Breast epithelium (tissue), 4 donors: Measurements from ENCODE around the gene PPM1L. TPM values are rescaled to one million over a fixed set of nuclear protein-coding genes. Genes with fewer than 3 reads are reported as not detected.

Experiments
- DNase-seq, 2 donors: peaks; one replicate each; pipeline ENCODE4 v3.0.0-alpha.2; 2019; ENCODE audit warnings: low spot score in 2 of 2
- H3K27ac ChIP-seq, 2 donors: fragments of 200-600 bp; sonication (generic) in 1 of 2; one replicate each; pipeline ENCODE4 v1.5.1; 2016 to 2019; ENCODE audit warnings: mild to moderate bottlenecking in 1 of 2
- H3K27me3 ChIP-seq, 2 donors: fragments of 200-600 bp; sonication (generic) in 1 of 2; one replicate each; pipeline versions ENCODE4 v1.5.1 to v1.6.0; 2017 to 2019; ENCODE audit warnings: control low read depth in 1 of 2, mild to moderate bottlenecking in 1 of 2
- H3K36me3 ChIP-seq: fragments of 200-600 bp; one replicate; pipeline ENCODE4 v1.5.1; 2019
- H3K4me1 ChIP-seq, 2 donors: fragments of 200-600 bp; sonication (generic); one replicate each; pipeline ENCODE4 v1.5.1; 2016 to 2019; ENCODE audit warnings: control low read depth in 1 of 2
- H3K4me3 ChIP-seq, 3 donors: fragments of 200-600 bp; sonication (generic); 1 replicate in 2 of 3; 2 replicates in 1 of 3; pipeline ENCODE4 v1.5.1; 2016 to 2019; ENCODE audit warnings: mild to moderate bottlenecking in 3 of 3, moderate library complexity in 2 of 3
- H3K9me3 ChIP-seq, 2 donors: fragments of 200-600 bp; sonication (generic) in 1 of 2; one replicate each; pipeline ENCODE4 v1.5.1; 2016 to 2019; ENCODE audit warnings: control low read depth in 1 of 2
- CTCF ChIP-seq, 3 donors: fragments of 450-650 bp; IDR thresholded peaks; one replicate each; pipeline ENCODE4 v1.5.1; 2016 to 2017; ENCODE audit warnings: antibody characterized with exemption in 3 of 3, mild to moderate bottlenecking in 3 of 3, moderate library complexity in 3 of 3
- POLR2A ChIP-seq: fragments of 450-650 bp; IDR thresholded peaks from one replicate; pipeline ENCODE4 v1.6.1; 2016; ENCODE audit warnings: antibody characterized with exemption, mild to moderate bottlenecking, moderate library complexity
- POLR2AphosphoS5 ChIP-seq, 3 donors: sonication (generic); formaldehyde crosslinking; IDR thresholded peaks; one replicate each; pipeline ENCODE4 v1.6.1; 2017; ENCODE audit warnings: antibody characterized with exemption in 3 of 3
- intact Hi-C: fragments of 100-400 bp; cut with DNase I; formaldehyde crosslinking; loops from one replicate; pipeline ENCODE4 v1.15.1; 2023; ENCODE audit warnings: low total_unique reads
- total RNA-seq, 3 donors: library from RNA; depleted of rRNA; stranded (reverse); fragments of >200 nt; gene quantifications; one replicate each; pipeline ENCODE4 v1.1.0, GENCODE V29; 2016

Gene PPM1L
- total RNA-seq, 3 donors from 2014 or later, result 12.8 to 136 (median 24.6) TPM

- intact Hi-C loops, result no loop called here
- H3K4me3 ChIP-seq, result no peak overlapping the region
- H3K9me3 ChIP-seq, result no peaks in the 10 kb centered on the region
- TF ChIP-seq POLR2A (no peak), POLR2AphosphoS5 (IDR thresholded peaks at IDR 0.05) (no peak), CTCF (IDR thresholded peaks at IDR 0.05) (no peak)
- no peak overlapping the region for H3K27ac ChIP-seq
- no peaks in the 10 kb centered on the region for H3K27me3 ChIP-seq
- no peaks in the 10 kb centered on the region for H3K36me3 ChIP-seq
- no peak for DNase-seq
- H3K4me1 ChIP-seq, result no peaks in the 10 kb centered on the region
Measured at GRCh38 chr3:160935413-160936095, 179.5 kb downstream of the PPM1L start.

- intact Hi-C loops, result loop anchor here (10.0 kb wide), 1 partner anchor 237 kb away; no protein-coding TSS in a partner anchor
- H3K4me1 ChIP-seq, result no peaks in the 10 kb centered on the region
- no peak overlapping the region for H3K4me3 ChIP-seq
- peak; percentile 58 to 62 for DNase-seq
- peak; percentile 70 to 86 (median 83) for TF ChIP-seq CTCF (IDR thresholded peaks at IDR 0.05)
- no peak for TF ChIP-seq POLR2AphosphoS5 (IDR thresholded peaks at IDR 0.05)
- no peaks in the 10 kb centered on the region for H3K36me3 ChIP-seq
- H3K9me3 ChIP-seq, result no peaks in the 10 kb centered on the region
- H3K27me3 ChIP-seq, result no peaks in the 10 kb centered on the region
- no peak overlapping the region for H3K27ac ChIP-seq
Measured at GRCh38 chr3:160941885-160942494, 186.0 kb downstream of the PPM1L start.

GRCh38 chr3:160943996-160944395, 188.0 kb downstream of the PPM1L start:
- no peaks in the 10 kb centered on the region for H3K27me3 ChIP-seq
- H3K27ac ChIP-seq, result no peak overlapping the region
- no peaks in the 10 kb centered on the region for H3K4me1 ChIP-seq
- H3K4me3 ChIP-seq, result no peak overlapping the region
- H3K36me3 ChIP-seq, result no peaks in the 10 kb centered on the region
- H3K9me3 ChIP-seq, result no peaks in the 10 kb centered on the region
- DNase-seq, result no peak
- TF ChIP-seq POLR2A (no peak), CTCF (IDR thresholded peaks at IDR 0.05) (no peak), POLR2AphosphoS5 (IDR thresholded peaks at IDR 0.05) (no peak)
- intact Hi-C loops, result loop anchor here (10.0 kb wide), 1 partner anchor 239 kb away; no protein-coding TSS in a partner anchor

- DNase-seq, result no peak
- no peak overlapping the region for H3K27ac ChIP-seq
- TF ChIP-seq POLR2A (no peak), CTCF (IDR thresholded peaks at IDR 0.05) (no peak), POLR2AphosphoS5 (IDR thresholded peaks at IDR 0.05) (no peak)
- no peaks in the 10 kb centered on the region for H3K27me3 ChIP-seq
- H3K36me3 ChIP-seq, result no peaks in the 10 kb centered on the region
- H3K9me3 ChIP-seq, result no peaks in the 10 kb centered on the region
- no peak overlapping the region for H3K4me3 ChIP-seq
- intact Hi-C loops, result loop anchor here (10.0 kb wide), 1 partner anchor 241 kb away; no protein-coding TSS in a partner anchor
- no peaks in the 10 kb centered on the region for H3K4me1 ChIP-seq
Measured at GRCh38 chr3:160945336-160945735, 189.3 kb downstream of the PPM1L start.

GRCh38 chr3:160948273-160948672, 192.2 kb downstream of the PPM1L start:
- intact Hi-C loops, result loop anchor here (10.0 kb wide), 1 partner anchor 243 kb away; no protein-coding TSS in a partner anchor
- H3K9me3 ChIP-seq, result no peaks in the 10 kb centered on the region
- H3K27me3 ChIP-seq, result no peaks in the 10 kb centered on the region
- no peak for DNase-seq
- H3K4me3 ChIP-seq, result no peak overlapping the region
- no peak for TF ChIP-seq CTCF (IDR thresholded peaks at IDR 0.05)
- no peak for TF ChIP-seq POLR2AphosphoS5 (IDR thresholded peaks at IDR 0.05)
- no peak for TF ChIP-seq POLR2A
- no peak overlapping the region for H3K27ac ChIP-seq
- no peaks in the 10 kb centered on the region for H3K36me3 ChIP-seq
- H3K4me1 ChIP-seq, result no peaks in the 10 kb centered on the region
